Astrocyte of the spinal cord (primary cell): ENCODE measurements around the gene SLC9B2.
"Not testable (repeated sequence)": the region's sequence is repeated elsewhere in the genome, so short reads cannot be mapped to it uniquely, and the experiment has no call there.

Experiments used
- DNase-seq: peaks from one replicate; pipeline ENCODE4 v3.0.0; 2011; ENCODE audit warnings: low read depth, low spot score
- H3K4me3 ChIP-seq: 2 replicates; pipeline ENCODE4 v1.5.1; 2011; ENCODE audit warnings: low read depth, mild to moderate bottlenecking, low read length, moderate library complexity
- in situ Hi-C: cut with HindIII; loops from 2 replicates; pipeline ENCODE4 v1.10.0; 2017; ENCODE audit warnings: low sequenced_read_pairs
- TF ChIP-seq, protein P1 (sequence below): IDR thresholded peaks from 2 replicates; pipeline ENCODE4 v1.5.1; 2012; ENCODE audit warnings: low read depth, mild to moderate bottlenecking, low read length, inconsistent platforms

SLC9B2 gene

DNA sequence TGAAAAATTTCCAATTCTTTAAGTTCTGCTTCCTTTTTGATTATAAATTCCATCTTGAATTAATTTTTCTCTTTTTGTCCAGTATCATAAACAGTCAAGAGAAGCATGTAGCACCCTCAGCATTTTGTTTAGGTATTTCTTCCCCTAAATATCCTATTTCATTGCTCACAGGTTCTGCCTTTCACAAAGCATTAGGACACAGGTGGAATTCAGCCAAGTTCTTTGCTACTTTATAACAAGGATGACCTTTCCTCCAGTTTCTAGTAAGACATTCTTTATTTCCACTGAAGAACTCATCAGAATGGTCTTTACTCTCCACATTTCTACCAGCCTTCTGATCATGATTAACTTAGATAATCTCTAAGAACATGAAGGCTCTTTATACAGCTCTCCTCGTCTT, 64.5 kb downstream of the SLC9B2 start:
- peak; percentile 67 for DNase-seq
- TF ChIP-seq, protein P1, sequence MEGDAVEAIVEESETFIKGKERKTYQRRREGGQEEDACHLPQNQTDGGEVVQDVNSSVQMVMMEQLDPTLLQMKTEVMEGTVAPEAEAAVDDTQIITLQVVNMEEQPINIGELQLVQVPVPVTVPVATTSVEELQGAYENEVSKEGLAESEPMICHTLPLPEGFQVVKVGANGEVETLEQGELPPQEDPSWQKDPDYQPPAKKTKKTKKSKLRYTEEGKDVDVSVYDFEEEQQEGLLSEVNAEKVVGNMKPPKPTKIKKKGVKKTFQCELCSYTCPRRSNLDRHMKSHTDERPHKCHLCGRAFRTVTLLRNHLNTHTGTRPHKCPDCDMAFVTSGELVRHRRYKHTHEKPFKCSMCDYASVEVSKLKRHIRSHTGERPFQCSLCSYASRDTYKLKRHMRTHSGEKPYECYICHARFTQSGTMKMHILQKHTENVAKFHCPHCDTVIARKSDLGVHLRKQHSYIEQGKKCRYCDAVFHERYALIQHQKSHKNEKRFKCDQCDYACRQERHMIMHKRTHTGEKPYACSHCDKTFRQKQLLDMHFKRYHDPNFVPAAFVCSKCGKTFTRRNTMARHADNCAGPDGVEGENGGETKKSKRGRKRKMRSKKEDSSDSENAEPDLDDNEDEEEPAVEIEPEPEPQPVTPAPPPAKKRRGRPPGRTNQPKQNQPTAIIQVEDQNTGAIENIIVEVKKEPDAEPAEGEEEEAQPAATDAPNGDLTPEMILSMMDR = no peak
- in situ Hi-C loops = no loop called here
- no peak overlapping the region for H3K4me3 ChIP-seq

DNA sequence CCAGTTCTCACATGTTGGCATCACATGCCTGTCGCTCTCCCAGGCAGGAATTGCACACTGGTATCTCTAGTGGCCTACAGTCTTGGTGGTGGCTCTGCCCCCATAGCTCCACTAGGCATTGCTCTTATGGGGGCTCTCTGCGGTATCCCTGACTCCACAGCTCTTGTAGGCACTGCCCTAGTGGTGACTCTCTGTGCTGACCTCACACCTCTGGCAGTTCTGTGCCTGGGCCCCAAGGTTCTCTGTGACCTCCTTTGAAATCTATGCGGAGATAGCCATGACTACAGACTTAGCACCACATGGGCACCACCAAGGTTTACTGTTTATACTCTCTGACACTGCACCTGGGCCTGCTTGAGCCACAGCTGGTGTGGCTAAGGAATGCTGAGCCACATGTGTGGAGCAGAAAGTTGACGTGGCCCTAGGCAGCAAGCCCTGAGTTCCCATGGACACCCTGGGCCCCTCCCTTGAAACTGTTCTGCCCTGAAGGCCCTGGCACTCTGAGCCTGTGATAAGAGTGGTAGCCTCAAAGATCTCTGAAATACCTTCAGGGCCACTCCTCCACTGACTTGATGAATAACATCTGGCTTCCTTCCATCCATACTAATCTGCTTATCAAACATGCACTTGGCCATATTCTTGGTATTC, 65.1 kb downstream of the SLC9B2 start:
- in situ Hi-C loops = no loop called here
- DNase-seq = no peak
- H3K4me3 ChIP-seq = no peak overlapping the region
- TF ChIP-seq, protein P1 = no peak

DNA sequence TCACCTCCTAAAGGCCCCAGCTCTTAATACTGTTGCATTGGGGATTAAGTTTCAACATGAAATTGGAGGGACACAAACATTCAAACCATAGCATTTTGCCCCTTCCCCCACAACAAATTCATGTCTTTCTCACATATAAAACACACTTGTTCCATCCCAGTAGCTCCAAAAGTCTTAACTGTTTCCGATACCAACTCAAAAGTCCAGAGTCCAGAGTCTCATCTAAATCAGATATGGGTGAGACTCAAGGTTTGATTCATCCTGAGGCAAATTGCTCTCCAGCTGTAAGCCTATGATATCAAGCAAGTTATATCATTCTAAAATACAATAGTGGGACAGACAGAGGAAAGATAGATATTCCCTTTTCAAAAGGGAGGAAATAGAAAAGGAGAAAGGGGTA, 65.8 kb downstream of the SLC9B2 start:
- no peak for DNase-seq
- H3K4me3 ChIP-seq = no peak overlapping the region
- TF ChIP-seq, protein P1 = no peak
- in situ Hi-C loops = no loop called here

DNA sequence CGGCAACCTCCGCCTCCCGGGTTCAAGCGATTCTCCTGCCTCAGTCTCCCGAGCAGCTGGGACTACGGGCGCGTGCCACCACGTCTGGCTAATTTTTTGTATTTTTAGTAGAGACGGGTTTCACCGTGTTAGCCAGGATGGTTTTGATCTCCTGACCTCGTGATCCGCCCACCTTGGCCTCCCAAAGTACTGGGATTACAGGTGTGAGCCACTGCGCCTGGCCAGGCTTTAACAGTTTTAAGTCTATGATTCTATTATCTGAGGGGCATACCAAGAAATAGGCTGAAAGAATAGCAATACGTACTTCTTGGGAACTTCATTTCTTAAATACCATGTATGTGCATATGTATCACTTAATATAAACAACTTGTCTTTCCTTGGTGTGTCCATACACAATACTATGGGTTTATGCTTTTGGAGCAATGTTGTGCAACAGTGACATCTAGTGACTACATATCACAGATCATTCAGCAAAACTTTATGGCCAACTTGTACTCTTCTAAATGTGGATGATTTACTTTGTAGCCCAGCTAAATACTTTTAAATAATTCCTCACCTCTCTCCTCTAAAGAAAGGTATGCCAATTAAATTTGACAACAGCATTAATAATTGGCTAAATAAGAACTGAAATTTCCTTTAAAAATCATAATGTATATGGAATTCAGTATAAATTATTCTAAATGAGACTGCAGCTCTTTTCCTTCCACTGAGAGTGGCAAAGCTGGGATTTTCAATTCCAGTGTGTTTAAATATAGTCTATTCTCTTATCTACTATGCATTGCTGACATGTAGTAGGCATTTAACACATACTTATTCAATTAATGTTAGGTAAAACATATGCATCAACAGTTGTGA, 67.5 kb downstream of the SLC9B2 start:
- TF ChIP-seq, protein P1 = peak; percentile 60
- DNase-seq = peak; percentile 75
- in situ Hi-C loops = no loop called here
- H3K4me3 ChIP-seq = no peak overlapping the region

DNA sequence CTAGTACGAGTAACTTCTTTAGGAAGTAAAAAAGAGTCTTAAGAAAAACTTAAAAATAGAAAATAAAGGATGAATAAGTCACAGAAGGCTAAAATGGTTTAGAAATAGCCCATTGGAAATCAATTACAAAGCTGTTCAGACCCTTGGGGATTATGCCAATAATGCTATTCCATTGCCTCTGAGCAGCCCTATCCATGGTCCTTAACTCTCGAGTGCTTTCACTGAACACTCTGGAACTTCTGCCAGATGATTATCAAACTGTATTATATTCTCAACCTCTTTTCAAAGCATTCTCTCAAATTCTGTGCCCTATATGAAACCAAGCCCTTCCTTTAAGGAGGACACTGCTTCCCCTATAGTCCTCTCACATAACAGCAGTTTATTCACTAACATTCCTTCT, 74.0 kb downstream of the SLC9B2 start:
- in situ Hi-C loops = no loop called here
- TF ChIP-seq, protein P1 = no peak
- H3K4me3 ChIP-seq = no peak overlapping the region
- DNase-seq = peak; percentile 37

DNA sequence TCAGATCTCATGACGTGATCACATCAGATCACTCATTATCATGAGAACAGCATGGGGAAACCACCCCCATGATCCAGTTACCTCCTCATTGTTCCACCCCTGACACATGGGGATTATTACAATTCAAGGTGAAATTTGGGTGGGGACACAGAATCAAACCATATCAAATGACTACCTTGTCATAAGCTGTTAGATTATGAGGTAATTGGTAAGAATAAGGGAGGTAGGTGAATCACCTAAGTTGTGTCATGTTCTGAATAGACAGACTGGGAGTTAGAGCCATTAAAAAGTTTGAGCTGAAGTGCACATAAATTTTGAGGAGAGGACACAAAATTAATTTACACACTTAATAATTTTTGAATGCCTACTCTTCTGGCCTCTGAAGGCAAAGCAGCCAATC, 81.8 kb downstream of the SLC9B2 start:
- TF ChIP-seq, protein P1 = no peak
- in situ Hi-C loops = no loop called here
- DNase-seq = no peak
- H3K4me3 ChIP-seq = no peak overlapping the region

DNA sequence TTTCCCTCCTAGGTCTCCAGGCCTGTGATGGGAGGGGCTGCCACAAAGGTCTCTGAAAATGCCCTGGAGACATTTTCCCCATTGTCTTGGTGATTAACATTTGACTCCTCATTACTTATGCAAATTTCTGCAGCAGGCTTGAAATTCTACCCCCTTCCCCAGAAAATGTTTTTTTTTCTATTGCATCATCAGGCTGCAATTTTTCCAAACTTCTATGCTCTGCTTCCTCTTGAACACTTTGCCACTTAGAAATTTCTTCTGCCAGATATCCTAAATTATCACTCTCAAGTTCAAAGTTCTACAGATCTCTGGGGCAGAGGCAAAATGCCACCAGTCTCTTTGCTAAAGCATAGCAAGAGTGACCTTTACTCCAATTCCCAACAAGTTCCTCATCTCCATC, 82.6 kb downstream of the SLC9B2 start:
- in situ Hi-C loops, DNase-seq, H3K4me3 ChIP-seq: not testable (repeated sequence)
